Activated CD4-positive, alpha-beta T cell treated with anti-CD3 and anti-CD28 coated beads, Interleukin-2, amount 10 ng/mL, durations not matched to agents 7 days and 5 days (primary cell): ENCODE measurements around the gene PFKP. TPM values are rescaled to one million over a fixed set of nuclear protein-coding genes. Genes with fewer than 3 reads are reported as not detected.

Source experiments
- CTCF ChIA-PET: fragments of 350-600 bp; sonication (Branson Sonifier 250); formaldehyde crosslinking; loops from one replicate; lab custom pipeline; 2021; ENCODE audit warnings: antibody characterized with exemption; lab: Charles Lee
- POLR2A ChIA-PET: fragments of 350-600 bp; sonication (Branson Sonifier 250); formaldehyde crosslinking; loops from one replicate; lab custom pipeline; 2021; ENCODE audit warnings: antibody characterized with exemption; lab: Charles Lee
- DNase-seq: peaks from one replicate; pipeline ENCODE4 v3.0.0-alpha.2; 2020
- H3K27ac Mint-ChIP-seq: one replicate; pipeline ENCODE4 v1.8.0; 2021; ENCODE audit warnings: mild to moderate bottlenecking, moderate library complexity, mixed read lengths
- H3K27me3 Mint-ChIP-seq: one replicate; pipeline ENCODE4 v1.8.0; 2021; ENCODE audit warnings: mixed read lengths
- H3K36me3 Mint-ChIP-seq: one replicate; pipeline ENCODE4 v1.8.0; 2021; ENCODE audit warnings: low read depth, mixed read lengths
- H3K4me1 Mint-ChIP-seq: one replicate; pipeline ENCODE4 v1.8.0; 2021; ENCODE audit warnings: mixed read lengths
- H3K4me3 Mint-ChIP-seq: one replicate; pipeline ENCODE4 v1.8.0; 2021; ENCODE audit warnings: mild to moderate bottlenecking, moderate library complexity, mixed read lengths
- H3K9me3 Mint-ChIP-seq: one replicate; pipeline ENCODE4 v1.8.0; 2021; ENCODE audit warnings: mixed read lengths
- total RNA-seq, 2 experiments: library from RNA; stranded (reverse); gene quantifications; one replicate each; pipeline ENCODE4 v1.2.3, GENCODE V29; 2021

Gene PFKP
- total RNA-seq, 2 experiments from 2014 or later: 173 to 178 TPM

DNA sequence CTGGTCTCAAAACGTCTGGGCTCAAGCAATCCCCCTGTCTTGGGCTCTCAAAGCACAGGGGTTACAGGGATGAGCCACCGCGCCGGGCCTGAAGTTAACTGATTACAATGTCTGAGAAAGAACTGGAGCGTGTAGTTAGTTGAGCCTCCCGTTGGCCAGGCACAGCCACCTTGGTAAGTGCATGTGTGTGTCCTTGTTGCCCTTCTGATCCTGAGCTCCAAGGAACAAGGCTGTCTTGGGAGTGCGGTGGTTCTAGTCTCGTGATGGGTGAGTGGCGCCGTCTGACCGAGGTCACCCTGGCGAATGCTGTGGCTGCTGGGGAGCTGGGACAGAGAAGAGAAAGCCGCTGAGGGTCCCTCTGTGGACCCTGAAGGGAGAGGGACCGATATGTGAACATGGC, 54.7 kb downstream of the PFKP start:
- H3K27ac Mint-ChIP-seq: no peak overlapping the region
- POLR2A ChIA-PET: no interaction called here

DNA sequence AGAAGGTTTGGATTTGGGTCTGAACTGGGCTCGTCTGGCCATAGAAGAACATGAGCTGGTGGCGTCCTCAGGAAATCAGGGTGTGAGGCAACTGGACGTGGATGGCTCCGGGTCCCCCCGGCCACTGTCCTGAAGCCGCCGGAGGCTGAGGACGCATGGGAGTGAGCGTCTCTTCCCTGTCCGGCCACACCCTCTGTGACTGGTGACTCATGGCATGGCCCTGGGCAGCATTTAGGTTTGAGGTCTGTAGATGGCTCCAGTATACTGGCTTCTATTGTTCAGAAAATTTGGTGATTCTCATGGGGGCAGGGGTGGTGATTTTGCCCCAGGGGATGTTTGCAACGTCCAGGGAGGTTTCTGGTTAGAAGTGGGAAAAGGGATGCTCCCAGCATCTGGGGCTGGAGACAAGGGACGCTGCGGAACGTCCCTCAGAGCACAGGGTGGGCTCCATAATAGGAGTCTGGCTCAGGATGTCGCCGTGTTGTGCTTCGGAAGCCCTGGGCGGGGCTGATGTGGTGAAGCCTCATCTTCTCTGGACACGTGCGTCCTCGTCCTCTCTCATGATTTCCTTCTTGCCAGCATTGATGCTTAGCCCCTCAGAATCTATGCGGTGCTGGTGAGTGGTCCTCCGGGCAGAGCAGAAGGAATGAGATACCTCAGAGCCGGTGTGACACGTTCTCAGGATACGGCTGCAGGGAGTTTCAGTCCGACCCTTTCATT, 55.3 kb downstream of the PFKP start:
- H3K4me3 Mint-ChIP-seq: no peak overlapping the region
- no peaks in the 10 kb centered on the region for H3K27me3 Mint-ChIP-seq
- no peak overlapping the region for H3K27ac Mint-ChIP-seq
- H3K4me1 Mint-ChIP-seq: no peaks in the 10 kb centered on the region
- CTCF ChIA-PET: interaction anchor here (1.0 kb wide), 2 partner anchors 11 to 26 kb away, joined by 4 to 6 read pairs; no protein-coding TSS in a partner anchor
- H3K9me3 Mint-ChIP-seq: no peaks in the 10 kb centered on the region
- POLR2A ChIA-PET: no interaction called here
- no peak for DNase-seq
- H3K36me3 Mint-ChIP-seq: peaks cover 55% of the 10 kb centered on the region

More for the DNA sequence above, 54.7 kb downstream of the PFKP start:
- Mint-ChIP-seq H3K4me3 (no peak overlapping the region), H3K27me3 (no peaks in the 10 kb centered on the region), H3K36me3 (peaks cover 57% of the 10 kb centered on the region), H3K4me1 (no peaks in the 10 kb centered on the region), H3K9me3 (no peaks in the 10 kb centered on the region)
- DNase-seq: no peak
- CTCF ChIA-PET: interaction anchor here (0.7 kb wide), 1 partner anchor 8 kb away, joined by 4 read pairs; no protein-coding TSS in a partner anchor

DNA sequence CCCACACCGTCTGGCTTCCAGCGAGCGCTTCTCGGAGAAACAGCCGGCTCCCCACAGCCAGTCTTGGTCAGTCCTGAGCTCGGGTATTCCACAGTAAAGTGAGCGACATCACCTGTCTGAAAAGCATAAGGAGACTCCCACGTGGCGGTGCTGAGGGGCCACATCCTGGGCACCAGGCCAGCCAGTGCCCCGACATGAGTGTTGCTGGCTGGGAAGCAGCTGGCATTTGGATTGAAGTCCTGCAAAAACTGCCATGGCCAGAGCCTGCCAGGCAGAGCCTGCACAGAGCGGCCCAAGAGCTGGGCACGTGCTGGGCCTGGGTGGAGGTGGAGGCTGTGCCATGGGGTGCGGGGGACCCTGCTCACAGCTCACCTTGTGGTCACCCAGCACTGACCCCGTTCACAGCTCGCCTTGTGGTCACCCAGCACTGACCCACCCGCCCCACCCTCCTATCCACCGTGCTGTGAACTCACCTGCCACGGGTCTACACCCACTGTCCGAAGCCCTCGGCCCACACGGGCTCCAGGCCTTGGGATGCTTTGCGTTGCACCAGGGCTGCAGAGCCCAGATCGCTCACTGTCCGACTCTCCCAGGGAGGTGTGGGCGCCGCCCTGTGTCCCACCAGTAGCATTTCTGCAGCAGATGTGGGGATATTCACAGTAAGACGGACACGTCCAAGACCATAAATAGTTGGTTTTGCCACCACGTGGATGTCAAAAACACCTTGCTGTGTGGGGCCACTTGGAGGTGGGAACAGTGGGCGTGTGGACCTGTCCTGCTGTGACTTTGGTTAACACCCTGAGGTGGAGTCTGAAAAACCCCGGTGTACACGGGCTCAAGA, 56.4 kb downstream of the PFKP start:
- ChIA-PET CTCF (interaction anchor here (1.0 kb wide), 2 partner anchors 10 to 25 kb away, joined by 4 to 6 read pairs; no protein-coding TSS in a partner anchor), POLR2A (no interaction called here)
- H3K27ac Mint-ChIP-seq: no peak overlapping the region

DNA sequence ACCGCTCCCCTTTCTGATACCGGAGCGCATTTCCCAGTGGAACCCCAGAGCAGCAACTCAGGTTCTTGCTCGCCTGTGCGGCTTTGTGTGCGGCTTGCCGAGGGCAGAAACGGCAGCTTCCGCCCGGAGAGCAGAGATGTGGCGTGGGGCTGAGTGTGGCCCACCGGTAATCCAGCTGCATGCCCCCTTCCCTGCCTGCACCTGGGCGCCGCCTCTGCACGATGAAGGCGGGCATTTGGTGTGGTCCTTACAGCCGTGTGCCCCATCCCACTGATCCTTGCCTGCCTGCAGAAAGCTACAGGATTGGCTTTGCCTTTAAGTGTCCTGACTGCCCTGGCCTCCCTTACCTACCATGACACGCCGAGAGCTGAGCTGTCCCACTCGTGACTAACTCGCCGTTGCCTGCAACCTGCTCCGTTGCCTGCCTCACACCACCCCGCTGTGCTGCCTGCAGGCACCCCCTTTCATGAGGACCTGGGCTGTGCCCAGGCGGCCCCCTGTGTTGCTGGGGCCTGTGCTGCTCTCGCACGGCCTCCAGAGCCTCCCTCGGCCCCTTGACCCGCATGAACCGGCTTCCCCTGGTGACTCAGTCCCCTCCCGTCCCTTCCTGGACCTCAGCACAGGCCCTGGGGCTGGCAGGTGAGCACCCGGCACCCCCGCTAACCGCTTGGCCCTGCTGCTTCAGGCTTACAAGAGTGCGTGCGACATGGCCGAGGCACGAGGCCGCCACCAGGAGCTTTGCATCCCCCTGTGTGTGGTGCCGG, 57.2 kb downstream of the PFKP start:
- Mint-ChIP-seq H3K36me3 (peaks cover 55% of the 10 kb centered on the region), H3K4me3 (no peak overlapping the region), H3K4me1 (no peaks in the 10 kb centered on the region), H3K9me3 (no peaks in the 10 kb centered on the region), H3K27me3 (no peaks in the 10 kb centered on the region), H3K27ac (no peak overlapping the region)
- DNase-seq: no peak
- ChIA-PET POLR2A (no interaction called here), CTCF (no interaction called here)

More for the DNA sequence above, 56.4 kb downstream of the PFKP start:
- Mint-ChIP-seq H3K4me3 (no peak overlapping the region), H3K36me3 (peaks cover 55% of the 10 kb centered on the region), H3K27me3 (no peaks in the 10 kb centered on the region), H3K9me3 (no peaks in the 10 kb centered on the region), H3K4me1 (no peaks in the 10 kb centered on the region)
- DNase-seq: no peak

DNA sequence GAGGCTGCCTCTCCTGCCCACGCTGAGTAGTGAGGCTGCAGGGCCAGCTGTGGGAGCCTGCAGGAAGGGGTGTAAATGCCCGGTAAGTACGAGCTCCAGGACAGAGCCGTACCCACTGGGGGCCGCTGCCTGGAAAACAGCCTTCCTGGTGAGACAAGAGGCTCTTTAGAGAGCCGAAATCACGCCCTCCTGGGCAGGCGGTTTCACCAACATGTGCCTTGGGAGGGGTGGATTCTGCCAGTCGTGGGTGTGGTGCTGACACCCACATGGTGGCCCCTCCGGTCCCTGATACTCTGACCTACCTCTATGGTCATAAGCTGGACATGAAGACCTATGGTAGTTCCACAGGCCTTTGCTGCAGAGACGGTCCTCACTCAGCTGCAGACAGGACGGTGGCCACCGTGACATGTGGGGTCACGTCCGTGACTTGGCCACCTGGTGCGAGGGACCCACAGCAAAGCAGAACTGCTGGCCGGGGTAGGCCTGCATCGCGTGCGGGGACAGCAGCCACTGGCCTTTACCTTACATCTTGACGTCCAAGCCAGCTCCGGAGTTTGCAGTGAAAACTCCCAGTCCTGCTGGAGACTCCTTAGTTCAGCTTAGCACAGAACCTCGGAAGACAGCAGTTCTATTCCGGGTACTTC, 58.3 kb downstream of the PFKP start:
- no peak for DNase-seq
- H3K9me3 Mint-ChIP-seq: no peaks in the 10 kb centered on the region
- CTCF ChIA-PET: no interaction called here
- H3K36me3 Mint-ChIP-seq: peaks cover 57% of the 10 kb centered on the region
- H3K27ac Mint-ChIP-seq: no peak overlapping the region
- POLR2A ChIA-PET: no interaction called here
- no peak overlapping the region for H3K4me3 Mint-ChIP-seq
- no peaks in the 10 kb centered on the region for H3K27me3 Mint-ChIP-seq
- H3K4me1 Mint-ChIP-seq: no peaks in the 10 kb centered on the region

DNA sequence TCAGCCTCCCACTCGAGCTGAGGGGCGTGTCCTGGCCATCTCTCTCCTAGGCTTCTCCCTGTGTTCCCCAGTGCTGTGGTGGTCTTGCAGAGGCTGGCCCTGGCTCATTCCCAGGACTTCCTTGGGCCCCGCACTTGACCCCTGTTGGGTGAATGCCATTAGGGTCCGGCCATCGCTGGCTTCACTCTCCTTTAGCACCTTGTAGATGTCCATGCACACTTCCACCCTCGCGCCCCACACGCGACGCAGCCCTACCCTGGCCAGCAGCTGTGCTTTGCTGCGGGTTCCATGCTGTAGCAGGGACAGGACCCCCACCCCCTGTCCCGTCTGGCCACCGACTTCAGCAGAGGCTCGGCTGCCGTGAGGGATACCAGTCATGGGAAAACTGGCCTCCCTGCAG, 58.9 kb downstream of the PFKP start:
- ChIA-PET POLR2A (no interaction called here), CTCF (interaction anchor here (1.2 kb wide), 1 partner anchor 12 kb away, joined by 3 read pairs; no protein-coding TSS in a partner anchor)
- Mint-ChIP-seq H3K36me3 (peaks cover 55% of the 10 kb centered on the region), H3K27me3 (no peaks in the 10 kb centered on the region), H3K4me3 (no peak overlapping the region), H3K27ac (no peak overlapping the region), H3K4me1 (no peaks in the 10 kb centered on the region), H3K9me3 (no peaks in the 10 kb centered on the region)
- no peak for DNase-seq

DNA sequence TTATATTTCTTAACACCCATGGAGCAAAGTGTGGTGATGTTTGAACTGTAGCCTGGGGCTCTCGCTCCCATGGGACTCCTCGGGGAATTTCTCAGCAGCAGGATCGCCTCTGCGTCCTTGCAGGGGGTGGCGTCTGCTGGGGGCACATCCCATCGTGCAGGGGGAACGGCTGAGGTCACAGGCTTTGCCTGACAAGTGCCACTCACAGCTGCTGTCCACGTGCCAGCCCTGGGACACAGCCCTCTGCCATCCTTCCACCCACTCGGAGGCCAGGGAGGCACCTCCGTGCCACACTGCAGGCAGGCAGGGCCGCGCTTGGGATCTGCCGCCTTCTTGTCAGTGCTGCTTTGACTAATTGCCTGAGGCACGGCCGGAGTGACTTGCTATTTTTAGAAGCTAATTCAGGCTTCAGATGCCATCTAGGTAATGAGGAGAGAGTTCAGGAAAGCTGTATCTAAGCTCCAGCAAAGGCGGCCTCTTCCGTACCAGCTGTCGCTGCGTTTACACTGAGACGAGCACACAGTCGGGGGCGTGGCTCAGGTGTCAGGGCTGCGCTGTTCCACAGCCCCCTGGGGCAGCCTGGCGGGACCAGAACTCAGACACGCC, 59.5 kb downstream of the PFKP start:
- Mint-ChIP-seq H3K36me3 (peaks cover 57% of the 10 kb centered on the region), H3K4me3 (no peak overlapping the region), H3K9me3 (no peaks in the 10 kb centered on the region), H3K27me3 (no peaks in the 10 kb centered on the region), H3K27ac (no peak overlapping the region), H3K4me1 (no peaks in the 10 kb centered on the region)
- DNase-seq: no peak
- ChIA-PET CTCF (interaction anchor here (0.8 to 1.2 kb wide), 2 partner anchors 10 to 13 kb away, joined by 3 read pairs; no protein-coding TSS in a partner anchor), POLR2A (no interaction called here)

DNA sequence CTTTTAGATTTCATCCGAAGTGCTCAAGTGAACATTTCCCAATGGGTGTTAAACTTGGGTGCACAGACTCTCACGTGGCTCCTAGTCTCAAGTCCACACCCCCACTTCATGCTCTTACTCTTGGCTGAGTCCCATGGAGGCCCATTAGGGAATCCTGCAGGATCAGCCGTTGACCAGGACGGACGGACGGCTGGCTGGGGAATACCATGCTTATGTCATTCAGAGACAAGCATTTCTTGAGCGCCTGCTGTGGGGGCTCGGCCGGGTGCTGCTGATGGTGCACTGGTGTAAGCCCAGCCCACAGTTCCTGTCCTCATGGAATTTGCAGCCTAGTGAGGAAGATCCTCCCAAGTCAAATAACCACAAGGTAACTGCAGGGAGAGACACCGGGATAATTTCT, 60.6 kb downstream of the PFKP start:
- Mint-ChIP-seq H3K27ac (no peak overlapping the region), H3K4me1 (no peaks in the 10 kb centered on the region), H3K36me3 (peaks cover 54% of the 10 kb centered on the region), H3K4me3 (no peak overlapping the region), H3K27me3 (no peaks in the 10 kb centered on the region), H3K9me3 (no peaks in the 10 kb centered on the region)
- DNase-seq: no peak
- CTCF ChIA-PET: no interaction called here
- POLR2A ChIA-PET: no interaction called here

DNA sequence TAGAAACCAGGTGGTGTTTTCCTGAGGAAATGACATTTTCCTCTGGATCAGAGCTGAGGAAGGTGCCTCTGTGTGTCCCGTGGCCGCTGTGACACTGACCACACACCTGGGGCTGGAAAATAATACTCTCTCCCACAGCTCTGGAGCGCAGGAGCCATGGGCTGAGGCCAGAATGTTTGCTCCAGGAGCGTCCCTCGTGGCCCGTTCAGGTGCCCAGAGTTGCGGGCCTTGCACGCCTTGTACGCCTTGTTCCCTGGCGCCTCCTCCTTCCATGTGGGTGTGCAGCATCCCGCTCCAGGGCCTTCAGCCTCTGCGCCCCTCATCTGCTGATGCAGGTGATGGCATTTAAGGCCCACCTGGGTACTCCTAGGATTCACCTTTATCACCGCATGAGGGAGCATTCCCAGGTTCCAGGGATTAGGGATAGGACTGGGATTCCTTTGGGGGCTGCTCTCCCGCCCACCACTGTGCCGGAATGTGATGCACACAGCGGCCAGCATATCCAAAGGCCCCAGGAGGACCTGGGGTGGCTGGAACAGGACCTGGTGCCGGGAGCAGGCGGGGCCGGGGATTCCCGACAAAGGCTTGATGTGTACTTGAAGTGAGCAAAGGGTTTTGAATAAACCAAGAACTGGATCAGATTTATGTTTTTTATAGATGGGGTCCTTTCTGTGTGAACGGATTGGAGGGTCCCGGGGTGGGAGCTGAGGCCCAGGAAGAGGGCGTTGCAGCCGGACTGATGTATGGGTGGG, 61.2 kb downstream of the PFKP start:
- peaks cover 53% of the 10 kb centered on the region for H3K36me3 Mint-ChIP-seq
- ChIA-PET CTCF (no interaction called here), POLR2A (interaction anchor here (0.6 kb wide), 1 partner anchor 13 kb away, joined by 3 read pairs; no protein-coding TSS in a partner anchor)
- H3K27ac Mint-ChIP-seq: no peak overlapping the region
- H3K4me1 Mint-ChIP-seq: no peaks in the 10 kb centered on the region
- DNase-seq: no peak
- no peaks in the 10 kb centered on the region for H3K9me3 Mint-ChIP-seq
- no peaks in the 10 kb centered on the region for H3K27me3 Mint-ChIP-seq
- H3K4me3 Mint-ChIP-seq: no peak overlapping the region

DNA sequence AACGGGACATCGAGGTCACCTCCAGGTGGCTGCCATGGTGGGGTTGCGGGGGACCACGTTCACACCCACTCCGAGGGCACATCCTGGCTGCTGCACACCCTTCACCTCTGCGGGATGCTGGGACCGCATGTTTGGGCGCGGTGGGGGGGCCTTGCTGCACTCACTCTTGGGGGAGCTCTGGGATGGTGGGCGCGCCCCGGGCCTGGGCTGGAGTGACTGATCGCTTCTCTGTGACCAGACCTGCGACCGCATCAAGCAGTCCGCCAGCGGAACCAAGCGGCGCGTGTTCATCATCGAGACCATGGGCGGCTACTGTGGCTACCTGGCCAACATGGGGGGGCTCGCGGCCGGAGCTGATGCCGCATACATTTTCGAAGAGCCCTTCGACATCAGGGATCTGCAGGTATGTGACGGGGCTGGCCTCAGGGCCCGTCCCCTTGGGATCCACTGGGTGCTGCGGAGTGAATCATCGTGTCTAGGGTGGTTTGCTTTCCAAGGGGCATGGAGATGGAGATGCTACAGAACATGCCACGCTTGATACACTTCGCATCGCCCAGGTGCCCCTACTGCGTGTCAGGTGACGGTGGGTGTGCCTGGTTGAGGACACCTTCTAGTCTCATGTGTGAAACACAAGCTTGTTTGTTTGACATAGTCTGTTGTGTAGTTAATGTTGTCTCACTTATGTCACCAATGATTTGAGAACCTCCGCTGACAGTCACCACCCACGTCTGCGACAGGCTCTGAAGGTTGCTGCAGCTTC, 62.4 kb downstream of the PFKP start:
- Mint-ChIP-seq H3K36me3 (peaks cover 55% of the 10 kb centered on the region), H3K27me3 (no peaks in the 10 kb centered on the region)

DNA sequence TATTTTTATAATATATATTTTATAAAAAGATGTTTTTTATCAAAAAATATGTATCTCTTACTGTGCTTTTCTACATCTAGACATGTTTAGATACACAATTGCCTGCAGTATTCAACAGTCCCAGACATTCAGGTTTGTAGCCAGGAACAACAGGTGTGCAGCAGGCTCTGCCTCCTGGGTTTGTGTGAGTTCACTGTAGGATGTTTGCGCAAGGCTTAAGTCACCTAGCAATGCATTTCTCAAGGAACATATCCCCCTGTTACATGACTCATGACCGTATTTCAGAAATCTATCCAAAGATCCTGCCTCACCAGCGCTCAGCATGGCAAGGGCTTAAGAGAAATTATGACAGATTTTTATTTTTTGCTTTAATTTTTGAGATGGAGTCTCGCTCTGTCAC, 63.8 kb downstream of the PFKP start:
- DNase-seq: no peak
- H3K27ac Mint-ChIP-seq: no peak overlapping the region
- H3K4me1 Mint-ChIP-seq: no peaks in the 10 kb centered on the region
- ChIA-PET POLR2A (no interaction called here), CTCF (no interaction called here)
- H3K9me3 Mint-ChIP-seq: no peaks in the 10 kb centered on the region
- H3K27me3 Mint-ChIP-seq: no peaks in the 10 kb centered on the region
- peaks cover 60% of the 10 kb centered on the region for H3K36me3 Mint-ChIP-seq
- no peak overlapping the region for H3K4me3 Mint-ChIP-seq

More for the DNA sequence above, 62.4 kb downstream of the PFKP start:
- Mint-ChIP-seq H3K4me3 (no peak overlapping the region), H3K27ac (no peak overlapping the region), H3K4me1 (no peaks in the 10 kb centered on the region), H3K9me3 (no peaks in the 10 kb centered on the region)
- DNase-seq: no peak
- ChIA-PET CTCF (interaction anchor here (0.6 kb wide), 1 partner anchor 8 kb away, joined by 4 read pairs; no protein-coding TSS in a partner anchor), POLR2A (no interaction called here)
